GM12878 (cell line): ENCODE data around the gene P2RX2. TPM values are rescaled to one million over a fixed set of nuclear protein-coding genes. Genes with fewer than 3 reads are reported as not detected.

ENCODE experiments used
- ATAC-seq: fragments of 200-7000 bp; cut with Tn5 transposase; 3 replicates; pipeline ENCODE4 v1.9.1; 2020; ENCODE audit warnings: mild to moderate bottlenecking, moderate library complexity
- BruUV-seq: library from RNA; stranded (reverse); fragments of 400-500 nt; replicated peaks from 2 replicates; lab custom pipeline; 2021; lab: Mats Ljungman, UMichigan
- CTCF ChIA-PET: fragments of 300-600 bp; sonication (Branson Sonifier 250); formaldehyde crosslinking; extraction: SDS; loops from one replicate; lab custom pipeline; 2021; ENCODE audit warnings: inconsistent platforms; lab: Yijun Ruan, JAX
- POLR2A ChIA-PET: fragments of 350-600 bp; formaldehyde crosslinking; extraction: SDS; loops from one replicate; lab custom pipeline; 2021; ENCODE audit warnings: inconsistent platforms; lab: Charles Lee
- RAD21 ChIA-PET: fragments of 300-600 bp; sonication (Branson Sonifier 250); formaldehyde crosslinking; loops from one replicate; lab custom pipeline; 2023; ENCODE audit warnings: antibody characterized with exemption; ENCODE audit not compliant: unreplicated experiment; lab: Charles Lee
- SMC1A ChIA-PET: fragments of 300-600 bp; sonication (Branson Sonifier 250); formaldehyde crosslinking; loops from one replicate; lab custom pipeline; 2023; ENCODE audit not compliant: unreplicated experiment, uncharacterized antibody; lab: Charles Lee
- DNase-seq: peaks from one replicate; pipeline ENCODE4 v3.0.0-alpha.2; 2011; ENCODE audit warnings: low read depth, low spot score
- FAIRE-seq: peaks from 3 replicates; lab custom pipeline; 2011; peaks lifted over from hg19 to GRCh38; lab: Jason Lieb, UNC
- H2AFZ ChIP-seq: 2 replicates; pipeline ENCODE4 v1.6.0; 2011; ENCODE audit warnings: low read depth, low read length, control low read depth; ENCODE audit not compliant: control insufficient read depth
- H3K27ac ChIP-seq: 2 replicates; pipeline ENCODE4 v1.5.1; 2011; ENCODE audit warnings: control low read depth; ENCODE audit not compliant: control insufficient read depth, insufficient read depth
- H3K27me3 ChIP-seq, 2 experiments: replicated peaks in 1 of 2; 2 replicates each; pipeline versions ENCODE4 v1.6.0 to v1.6.1; 2011; ENCODE audit warnings: low read length in 1 of 2; ENCODE audit not compliant: control insufficient read depth in 2 of 2, insufficient read depth in 2 of 2
- H3K36me3 ChIP-seq, 2 experiments: 2 replicates each; pipeline ENCODE4 v1.5.1; 2011; ENCODE audit warnings: low read length in 1 of 2; ENCODE audit not compliant: control insufficient read depth in 2 of 2, insufficient read depth in 2 of 2
- H3K4me1 ChIP-seq: 2 replicates; pipeline ENCODE4 v1.6.1; 2011; ENCODE audit warnings: mild to moderate bottlenecking, low read length, moderate library complexity, mixed read lengths; ENCODE audit not compliant: control insufficient read depth, insufficient read depth
- H3K4me2 ChIP-seq: 2 replicates; pipeline ENCODE4 v1.6.0; 2011; ENCODE audit warnings: control low read depth; ENCODE audit not compliant: control insufficient read depth, insufficient read depth
- H3K4me3 ChIP-seq: fragments of 200-600 bp; sonication (generic); 2 replicates; pipeline ENCODE4 v1.5.1; 2016
- H3K79me2 ChIP-seq: 2 replicates; pipeline ENCODE4 v1.6.0; 2011; ENCODE audit warnings: low read length; ENCODE audit not compliant: control insufficient read depth, insufficient read depth
- H3K9ac ChIP-seq: 2 replicates; pipeline ENCODE4 v1.8.0; 2011; ENCODE audit warnings: low read length, control low read depth, mixed read lengths; ENCODE audit not compliant: control insufficient read depth, insufficient read depth
- H3K9me3 ChIP-seq: replicated peaks from 3 replicates; pipeline ENCODE4 v1.5.1; 2011; ENCODE audit warnings: mild to moderate bottlenecking, low read length; ENCODE audit not compliant: control insufficient read depth, insufficient read depth
- H4K20me1 ChIP-seq: 2 replicates; pipeline ENCODE4 v1.6.0; 2011; ENCODE audit not compliant: control insufficient read depth, insufficient read depth
- ATF2 ChIP-seq: IDR thresholded peaks from 2 replicates; pipeline ENCODE4 v1.6.1; 2012; ENCODE audit warnings: low read length, inconsistent platforms
- E2F4 ChIP-seq: IDR thresholded peaks from 2 replicates; pipeline ENCODE4 v1.6.1; 2012; ENCODE audit warnings: low read depth, low read length, improper control_type of control experiment
- HDAC2 ChIP-seq: fragments of 200-600 bp; sonication (generic); IDR thresholded peaks from 2 replicates; pipeline ENCODE4 v1.6.1; 2017
- HSF1 ChIP-seq: fragments of 150-350 bp; IDR thresholded peaks from 2 replicates; pipeline ENCODE4 v1.6.1; 2014; ENCODE audit warnings: mild to moderate bottlenecking, low read depth, low read length
- LARP7 ChIP-seq: fragments of 450-650 bp; IDR thresholded peaks from 2 replicates; pipeline ENCODE4 v1.6.1; 2017; ENCODE audit warnings: mild to moderate bottlenecking
- MYC ChIP-seq: IDR thresholded peaks from 2 replicates; pipeline ENCODE4 v1.6.1; 2011; ENCODE audit warnings: mild to moderate bottlenecking, low read length, moderate library complexity, inconsistent platforms; ENCODE audit not compliant: insufficient read depth, insufficient replicate concordance, insufficient read length, severe bottlenecking
- NFXL1 ChIP-seq: fragments of 450-650 bp; IDR thresholded peaks from 2 replicates; pipeline ENCODE4 v1.6.1; 2017; ENCODE audit warnings: antibody characterized with exemption, mild to moderate bottlenecking, borderline replicate concordance
- NFYA ChIP-seq: IDR thresholded peaks from 2 replicates; pipeline ENCODE4 v1.6.1; 2011; ENCODE audit warnings: low read depth, mild to moderate bottlenecking, low read length, improper control_type of control experiment, borderline replicate concordance
- POLR2AphosphoS5 ChIP-seq: IDR thresholded peaks from 2 replicates; pipeline ENCODE4 v1.6.1; 2011; ENCODE audit warnings: mild to moderate bottlenecking, low read length, inconsistent platforms
- ZNF384 ChIP-seq: IDR thresholded peaks from 2 replicates; pipeline ENCODE4 v1.6.1; 2012; ENCODE audit warnings: low read depth, mild to moderate bottlenecking, low read length, improper control_type of control experiment, borderline replicate concordance
- WGBS: methylation state at CpG from one replicate; pipeline ENCODE4 v1.1.6; 2016; ENCODE audit warnings: low lambda C conversion rate; ENCODE audit not compliant: insufficient replicate concordance, insufficient coverage; ENCODE audit errors: missing lambda C conversion rate; 5-methylcytosine and 5-hydroxymethylcytosine counted together
- in situ Hi-C: fragments of 300-500 bp; cut with MboI; formaldehyde crosslinking; loops from 9 replicates; pipeline ENCODE4 v1.14.3; 2018; ENCODE audit warnings: mixed read lengths
- intact Hi-C: fragments of 100-400 bp; cut with micrococcal nuclease; formaldehyde crosslinking; loops from one replicate; pipeline ENCODE4 v1.14.2; 2022; ENCODE audit not compliant: unreplicated experiment
- polyA plus RNA-seq, 11 experiments: library from polyadenylated mRNA; depleted of rRNA in 4 of 11; unstranded in 6 of 11; stranded (reverse) in 5 of 11; fragments of >200 nt; fragmentation: Nextera tagmentation in 4 of 11; fragmentation: Illumina TruSeq in 1 of 11; extraction: Ambion mirVana in 4 of 11; extraction: Trizol in 1 of 11; gene quantifications; 1 replicate in 1 of 11; 2 replicates in 10 of 11; pipeline versions ENCODE4 v1.2.1 to v1.2.3, GENCODE V29; 2011 to 2016; ENCODE audit warnings: inconsistent platforms in 2 of 11, missing spikeins in 2 of 11, low read depth in 1 of 11
- total RNA-seq, 4 experiments: library from RNA; depleted of rRNA in 3 of 4; stranded (reverse); fragments of >200 nt in 3 of 4; fragmentation: Illumina TruSeq in 1 of 4; extraction: Trizol in 1 of 4; gene quantifications; 2 replicates each; pipeline versions ENCODE4 v1.2.1 to v1.2.3, GENCODE V29; 2013 to 2021
- TF ChIP-seq, protein P1 (sequence below): IDR thresholded peaks from 2 replicates; pipeline ENCODE4 v1.6.1; 2012; ENCODE audit warnings: mild to moderate bottlenecking, low read depth, low read length
- TF ChIP-seq, protein P2 (sequence below): fragments of 450-650 bp; IDR thresholded peaks from 2 replicates; pipeline ENCODE4 v1.6.1; 2017; ENCODE audit warnings: mild to moderate bottlenecking
- TF ChIP-seq, protein P3 (sequence below): fragments of 450-650 bp; IDR thresholded peaks from 2 replicates; pipeline ENCODE4 v1.6.1; 2017; ENCODE audit warnings: borderline replicate concordance

Gene P2RX2
- total and polyA plus RNA-seq, 10 of the 15 experiments (the other 5 are each of a cell fraction or from before 2014, with no cell fraction given) = not detected

- ChIA-PET POLR2A (no interaction called here), CTCF (interaction anchor here (1.6 kb wide), 1 partner anchor 11 kb away, joined by 5 read pairs; no protein-coding TSS in a partner anchor), SMC1A (no interaction called here), RAD21 (no interaction called here)
- in situ Hi-C loops (no loop called here), intact Hi-C loops (no loop called here)
- no peak for FAIRE-seq
- no peak overlapping the region for H3K27ac ChIP-seq
- no TSS peak for BruUV-seq
- no peaks in the 10 kb centered on the region for H3K9me3 ChIP-seq
- no peaks in the 10 kb centered on the region for H3K79me2 ChIP-seq
- no peak for ATAC-seq
- H3K4me2 ChIP-seq = no peak overlapping the region
- H3K36me3 ChIP-seq = no peaks in the 10 kb centered on the region
- H3K4me1 ChIP-seq = no peaks in the 10 kb centered on the region
- 55% methylated on average over 26 of the region's 26 CpGs for WGBS
- H3K27me3 ChIP-seq = no peaks in the 10 kb centered on the region; a peak in 1 of 4 replicates
- no peak overlapping the region for H3K9ac ChIP-seq
- DNase-seq = no peak
- H3K4me3 ChIP-seq = no peak overlapping the region
- no peaks in the 10 kb centered on the region for H4K20me1 ChIP-seq
- H2AFZ ChIP-seq = no peak overlapping the region
- TF ChIP-seq ZNF384 = no peak
- TF ChIP-seq ATF2 = no peak
- TF ChIP-seq NFYA = no peak
- no peak for TF ChIP-seq LARP7
- TF ChIP-seq HSF1 = no peak
- TF ChIP-seq, protein P1, sequence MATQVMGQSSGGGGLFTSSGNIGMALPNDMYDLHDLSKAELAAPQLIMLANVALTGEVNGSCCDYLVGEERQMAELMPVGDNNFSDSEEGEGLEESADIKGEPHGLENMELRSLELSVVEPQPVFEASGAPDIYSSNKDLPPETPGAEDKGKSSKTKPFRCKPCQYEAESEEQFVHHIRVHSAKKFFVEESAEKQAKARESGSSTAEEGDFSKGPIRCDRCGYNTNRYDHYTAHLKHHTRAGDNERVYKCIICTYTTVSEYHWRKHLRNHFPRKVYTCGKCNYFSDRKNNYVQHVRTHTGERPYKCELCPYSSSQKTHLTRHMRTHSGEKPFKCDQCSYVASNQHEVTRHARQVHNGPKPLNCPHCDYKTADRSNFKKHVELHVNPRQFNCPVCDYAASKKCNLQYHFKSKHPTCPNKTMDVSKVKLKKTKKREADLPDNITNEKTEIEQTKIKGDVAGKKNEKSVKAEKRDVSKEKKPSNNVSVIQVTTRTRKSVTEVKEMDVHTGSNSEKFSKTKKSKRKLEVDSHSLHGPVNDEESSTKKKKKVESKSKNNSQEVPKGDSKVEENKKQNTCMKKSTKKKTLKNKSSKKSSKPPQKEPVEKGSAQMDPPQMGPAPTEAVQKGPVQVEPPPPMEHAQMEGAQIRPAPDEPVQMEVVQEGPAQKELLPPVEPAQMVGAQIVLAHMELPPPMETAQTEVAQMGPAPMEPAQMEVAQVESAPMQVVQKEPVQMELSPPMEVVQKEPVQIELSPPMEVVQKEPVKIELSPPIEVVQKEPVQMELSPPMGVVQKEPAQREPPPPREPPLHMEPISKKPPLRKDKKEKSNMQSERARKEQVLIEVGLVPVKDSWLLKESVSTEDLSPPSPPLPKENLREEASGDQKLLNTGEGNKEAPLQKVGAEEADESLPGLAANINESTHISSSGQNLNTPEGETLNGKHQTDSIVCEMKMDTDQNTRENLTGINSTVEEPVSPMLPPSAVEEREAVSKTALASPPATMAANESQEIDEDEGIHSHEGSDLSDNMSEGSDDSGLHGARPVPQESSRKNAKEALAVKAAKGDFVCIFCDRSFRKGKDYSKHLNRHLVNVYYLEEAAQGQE = no peak
- no peak for TF ChIP-seq POLR2AphosphoS5
- TF ChIP-seq, protein P2, sequence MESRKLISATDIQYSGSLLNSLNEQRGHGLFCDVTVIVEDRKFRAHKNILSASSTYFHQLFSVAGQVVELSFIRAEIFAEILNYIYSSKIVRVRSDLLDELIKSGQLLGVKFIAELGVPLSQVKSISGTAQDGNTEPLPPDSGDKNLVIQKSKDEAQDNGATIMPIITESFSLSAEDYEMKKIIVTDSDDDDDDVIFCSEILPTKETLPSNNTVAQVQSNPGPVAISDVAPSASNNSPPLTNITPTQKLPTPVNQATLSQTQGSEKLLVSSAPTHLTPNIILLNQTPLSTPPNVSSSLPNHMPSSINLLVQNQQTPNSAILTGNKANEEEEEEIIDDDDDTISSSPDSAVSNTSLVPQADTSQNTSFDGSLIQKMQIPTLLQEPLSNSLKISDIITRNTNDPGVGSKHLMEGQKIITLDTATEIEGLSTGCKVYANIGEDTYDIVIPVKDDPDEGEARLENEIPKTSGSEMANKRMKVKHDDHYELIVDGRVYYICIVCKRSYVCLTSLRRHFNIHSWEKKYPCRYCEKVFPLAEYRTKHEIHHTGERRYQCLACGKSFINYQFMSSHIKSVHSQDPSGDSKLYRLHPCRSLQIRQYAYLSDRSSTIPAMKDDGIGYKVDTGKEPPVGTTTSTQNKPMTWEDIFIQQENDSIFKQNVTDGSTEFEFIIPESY = no peak
- no peak for TF ChIP-seq E2F4
- no peak for TF ChIP-seq NFXL1
- TF ChIP-seq, protein P3, sequence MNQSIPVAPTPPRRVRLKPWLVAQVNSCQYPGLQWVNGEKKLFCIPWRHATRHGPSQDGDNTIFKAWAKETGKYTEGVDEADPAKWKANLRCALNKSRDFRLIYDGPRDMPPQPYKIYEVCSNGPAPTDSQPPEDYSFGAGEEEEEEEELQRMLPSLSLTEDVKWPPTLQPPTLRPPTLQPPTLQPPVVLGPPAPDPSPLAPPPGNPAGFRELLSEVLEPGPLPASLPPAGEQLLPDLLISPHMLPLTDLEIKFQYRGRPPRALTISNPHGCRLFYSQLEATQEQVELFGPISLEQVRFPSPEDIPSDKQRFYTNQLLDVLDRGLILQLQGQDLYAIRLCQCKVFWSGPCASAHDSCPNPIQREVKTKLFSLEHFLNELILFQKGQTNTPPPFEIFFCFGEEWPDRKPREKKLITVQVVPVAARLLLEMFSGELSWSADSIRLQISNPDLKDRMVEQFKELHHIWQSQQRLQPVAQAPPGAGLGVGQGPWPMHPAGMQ = no peak
- TF ChIP-seq HDAC2 = no peak
- TF ChIP-seq MYC = no peak
Observed at GRCh38 chr12:132604151-132604618, 14.4 kb upstream of the P2RX2 start.
